Dermis blood vessel endothelial cell (primary cell): ENCODE measurements around the gene PNMA1. TPM values are rescaled to one million over a fixed set of nuclear protein-coding genes. Genes with fewer than 3 reads are reported as not detected.

Experiments used
- DNase-seq: peaks from one replicate; pipeline ENCODE4 v3.0.0; 2010
- total RNA-seq: library from RNA; depleted of rRNA; stranded (reverse); fragments of >200 nt; gene quantifications from 2 replicates; pipeline ENCODE4 v1.2.3, GENCODE V29; 2014

The PNMA1 gene
- 15.7 and 38.0 TPM in 2 replicates for total RNA-seq

DNA sequence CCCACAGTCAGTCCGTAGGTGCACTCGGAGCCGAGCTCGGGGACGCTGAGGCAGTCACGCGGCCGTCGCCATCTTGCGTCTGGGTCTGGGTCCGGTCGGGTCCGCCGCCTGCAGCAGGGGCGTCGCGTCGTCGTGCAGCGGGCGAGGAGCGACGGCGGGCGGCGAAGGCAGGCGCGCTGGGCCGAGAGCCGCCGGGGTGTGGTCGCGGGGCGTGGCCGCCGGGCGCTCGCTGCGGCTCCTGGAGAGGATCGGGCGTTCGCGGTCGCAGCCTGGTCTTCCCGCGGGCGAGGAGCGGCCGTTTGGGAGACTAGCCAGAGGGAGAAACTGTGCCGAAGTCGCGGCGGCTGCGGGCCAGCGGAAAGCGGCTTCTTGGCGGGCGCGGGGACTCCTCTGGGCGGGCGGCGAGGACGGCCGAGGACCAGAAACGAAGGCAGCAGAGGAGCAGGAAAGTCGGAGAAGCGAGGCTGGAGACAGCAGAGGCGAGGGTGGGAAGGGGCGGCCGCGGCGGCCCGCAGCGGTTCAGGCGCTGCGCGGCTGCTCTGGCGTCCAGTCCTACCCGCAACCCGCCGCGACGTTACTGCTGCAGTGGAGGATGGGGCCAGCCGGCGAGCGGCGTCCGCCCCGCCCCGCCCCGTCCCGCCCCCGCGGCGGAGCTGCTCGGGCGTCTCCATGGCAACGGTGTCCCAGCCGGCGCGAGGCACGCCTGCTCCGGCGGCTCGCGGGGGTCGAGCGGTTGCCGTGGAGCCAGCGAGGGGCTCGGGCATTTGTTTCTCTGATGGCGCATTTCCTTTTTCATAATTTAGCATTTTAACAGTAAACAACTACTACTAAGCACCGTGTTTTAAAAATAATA, at the start of gene PNMA1:
PNMA1 (minus strand) TSS at position 582 of the 853 bp plus-strand sequence. CDS start 745 bp downstream, outside the sequence.
- peak; percentile 89 for DNase-seq

- DNase-seq = no peak
Observed at GRCh38 chr14:73763396-73763795, 49.2 kb upstream of the PNMA1 start.

DNA sequence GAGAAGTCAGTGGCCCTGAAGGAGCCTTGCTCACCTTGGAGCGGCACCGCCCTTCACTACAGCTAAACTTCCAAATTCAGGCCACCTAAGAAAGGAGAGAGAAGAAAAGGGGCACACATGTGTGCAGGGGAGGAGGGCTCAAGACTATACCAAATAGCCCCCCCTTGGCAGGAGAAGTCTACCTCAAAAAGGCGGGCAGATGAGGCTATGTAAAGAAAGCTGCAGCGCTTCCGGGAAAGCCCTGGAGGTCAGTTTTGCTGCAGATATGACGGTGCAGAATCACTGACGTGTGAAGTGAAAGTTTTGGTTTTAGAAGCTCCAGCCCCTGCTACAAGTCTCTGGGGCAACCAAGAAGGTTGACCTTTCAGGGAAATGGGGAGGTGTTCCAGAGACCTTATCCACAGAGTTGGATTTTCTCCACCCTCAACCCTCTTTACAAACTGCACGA, 48.2 kb upstream of the PNMA1 start:
- DNase-seq = no peak

GRCh38 chr14:73761618-73762355, 47.6 kb upstream of the PNMA1 start:
- no peak for DNase-seq

DNA sequence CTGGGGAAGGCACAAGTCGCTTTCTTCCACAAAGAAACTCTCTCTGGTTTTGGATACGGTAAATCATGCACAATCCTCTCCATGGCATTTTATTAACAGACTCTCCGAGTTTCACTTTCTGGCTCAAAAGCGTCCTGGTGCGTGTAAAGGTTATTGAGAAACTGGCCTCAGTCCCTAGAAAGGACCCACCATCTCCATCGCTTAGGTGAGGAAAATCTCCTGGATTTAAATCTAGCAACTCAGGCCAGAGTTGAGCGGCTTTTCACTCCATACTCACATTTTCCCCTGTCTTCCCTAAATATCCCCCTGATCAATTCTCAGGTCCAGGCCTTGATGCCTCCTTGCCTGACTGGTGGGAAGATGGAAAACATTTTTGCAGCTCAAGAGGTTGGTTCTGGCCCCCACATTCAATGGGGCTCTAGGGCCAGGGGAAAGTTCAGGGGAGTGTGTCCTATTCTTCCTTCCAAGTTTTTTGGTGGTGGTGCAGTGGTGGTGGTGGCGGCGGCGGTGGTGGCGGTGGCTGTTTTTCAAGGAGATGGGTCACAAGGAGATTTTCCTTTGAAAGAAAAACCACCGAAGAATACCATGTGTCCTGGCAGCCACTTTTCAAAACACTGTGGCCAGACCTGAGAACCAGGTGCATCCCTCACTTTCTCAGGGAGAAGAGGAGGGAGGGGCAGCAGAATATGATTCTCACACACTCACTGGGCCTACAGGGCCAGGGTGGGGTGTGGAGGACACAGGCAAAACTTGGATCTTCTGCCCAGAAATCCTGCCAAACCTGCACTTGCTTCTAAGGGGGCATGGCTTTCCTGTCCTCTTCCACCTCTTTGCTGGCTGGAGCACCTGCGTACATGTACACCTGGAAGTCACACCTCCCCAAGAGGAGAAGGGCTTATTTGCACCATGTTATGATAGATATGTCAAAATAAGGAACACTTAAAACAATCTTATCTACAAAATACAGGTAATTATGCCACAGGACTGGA, 46.7 kb upstream of the PNMA1 start:
- no peak for DNase-seq

DNA sequence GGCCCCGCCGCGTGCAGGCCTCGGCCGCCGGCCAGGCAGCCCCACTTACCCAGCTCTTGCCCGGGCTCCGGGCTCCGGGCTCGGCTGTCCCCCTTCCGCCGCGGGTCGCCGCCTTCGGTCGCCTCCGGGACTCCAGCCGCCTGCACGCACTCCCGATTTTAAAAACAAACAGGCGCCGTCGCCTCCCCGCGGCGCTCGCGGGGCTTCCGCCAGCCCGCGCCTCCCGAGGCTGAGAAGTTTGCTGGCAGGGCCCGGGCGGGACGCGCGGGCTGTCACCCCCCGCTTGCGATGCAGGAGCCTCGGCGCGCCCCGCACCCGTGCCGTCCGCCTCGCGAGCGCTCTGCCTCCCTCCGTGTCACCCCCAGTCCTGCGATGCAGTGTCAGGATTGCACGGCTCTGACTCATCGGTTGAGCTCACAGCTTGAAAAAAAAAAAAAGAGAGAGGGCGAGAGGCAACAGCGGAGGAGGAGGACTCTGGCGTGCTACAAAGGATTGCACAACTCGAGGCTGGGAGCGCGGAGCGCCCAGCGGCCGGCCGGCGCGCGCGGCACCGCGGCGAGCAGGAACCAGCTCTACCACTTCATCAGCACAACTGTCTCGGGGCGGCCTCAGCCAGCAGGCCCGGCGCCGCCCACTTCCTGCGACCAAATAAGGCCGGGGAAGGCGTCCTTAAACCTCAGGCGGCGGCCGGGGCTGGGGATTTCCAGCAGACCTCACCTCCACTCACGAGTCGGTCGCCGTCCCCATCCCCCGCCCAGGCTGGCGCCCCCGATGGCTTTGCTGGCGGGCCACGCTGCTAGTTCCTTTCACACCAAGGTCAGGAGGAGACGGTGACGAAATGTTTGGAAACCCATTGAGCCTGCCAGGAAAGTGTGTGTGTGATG, 45.8 kb upstream of the PNMA1 start:
- peak; percentile 95 for DNase-seq

DNA sequence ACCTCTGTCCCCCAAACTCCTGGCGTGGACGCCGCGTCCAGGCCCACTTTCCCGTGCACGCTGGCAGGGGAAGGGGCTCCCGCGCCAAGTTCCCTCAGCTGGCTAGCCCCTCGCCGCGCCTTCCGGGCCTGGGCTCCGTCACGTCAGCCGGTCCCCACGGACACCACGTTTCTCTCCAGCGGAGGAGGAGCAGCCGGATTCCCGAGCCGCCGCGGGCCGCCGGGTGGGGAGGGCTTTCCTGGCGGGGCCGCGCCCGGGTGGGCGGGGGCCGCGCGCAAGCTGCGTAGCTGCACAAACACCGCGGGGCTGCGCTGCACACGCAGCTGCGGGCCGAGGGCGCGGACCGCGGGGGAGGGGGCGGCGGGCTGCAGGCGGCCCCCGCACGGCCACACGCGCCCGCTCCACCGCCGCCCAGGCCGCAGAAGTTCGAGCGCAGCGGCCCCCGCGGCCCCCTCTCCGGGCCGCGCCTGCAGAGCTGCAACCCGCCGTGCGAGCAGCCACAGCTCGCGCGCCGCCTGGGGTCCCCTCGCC, 45.1 kb upstream of the PNMA1 start:
- peak; percentile 70 for DNase-seq

DNA sequence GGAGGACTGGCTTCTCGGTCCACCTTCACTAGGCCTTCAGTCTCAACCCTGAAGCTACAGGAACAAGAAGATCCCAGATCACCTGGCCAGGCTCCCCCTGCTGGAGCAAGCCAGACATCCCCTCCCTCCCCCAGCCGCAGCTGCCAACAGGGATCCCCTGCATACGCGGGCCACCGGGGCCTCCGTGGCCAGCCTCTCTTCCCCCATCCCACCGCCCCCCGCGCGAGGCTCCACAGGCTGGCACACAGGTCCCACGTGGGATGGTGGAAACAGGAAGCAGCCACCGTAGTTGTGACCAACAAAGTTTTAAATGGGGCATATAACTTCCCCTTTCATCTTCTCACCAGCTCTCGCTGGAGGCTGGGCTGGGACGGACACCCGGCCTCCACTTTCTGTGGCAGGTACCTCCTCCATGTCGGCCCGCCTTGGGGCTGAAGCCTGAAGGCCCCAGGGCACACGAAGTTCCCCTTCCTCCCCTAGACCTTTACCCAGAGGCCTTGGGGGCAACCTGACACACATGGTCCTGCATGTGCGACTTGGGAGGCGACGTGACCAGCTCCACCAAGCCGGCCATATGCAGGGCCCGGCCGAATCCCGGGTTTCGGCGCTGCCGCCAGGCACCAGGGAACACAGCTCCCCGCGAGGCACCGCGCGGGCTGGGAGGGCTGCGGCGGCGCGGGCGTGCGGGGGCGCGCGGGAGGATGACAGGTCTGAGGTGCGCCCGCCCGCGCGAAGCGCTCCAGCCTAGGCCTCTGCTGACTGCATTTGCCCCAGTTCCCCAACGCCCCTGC, 44.4 kb upstream of the PNMA1 start:
- peak; percentile 81 for DNase-seq

GRCh38 chr14:73757876-73758391, 43.8 kb upstream of the PNMA1 start:
- no peak for DNase-seq

DNA sequence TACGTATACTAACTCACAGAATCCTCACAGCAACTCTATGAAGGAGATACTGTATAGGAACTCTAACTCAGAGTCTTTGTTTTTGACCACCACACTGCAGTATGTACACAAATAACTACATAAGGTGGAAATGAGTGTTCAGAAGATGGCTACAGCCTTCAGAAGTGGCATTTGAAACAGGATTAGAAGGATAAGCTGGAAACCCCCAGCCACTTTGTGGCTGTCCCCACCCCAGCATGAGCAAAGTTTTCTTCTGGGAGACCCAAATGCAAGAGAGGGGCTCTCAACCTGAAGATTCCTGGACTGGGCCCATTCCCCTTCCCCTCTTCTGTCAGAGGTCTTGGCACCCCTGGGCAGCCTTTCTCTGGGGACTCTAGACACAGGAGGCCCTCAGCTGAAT, 43.2 kb upstream of the PNMA1 start:
- DNase-seq = no peak

DNA sequence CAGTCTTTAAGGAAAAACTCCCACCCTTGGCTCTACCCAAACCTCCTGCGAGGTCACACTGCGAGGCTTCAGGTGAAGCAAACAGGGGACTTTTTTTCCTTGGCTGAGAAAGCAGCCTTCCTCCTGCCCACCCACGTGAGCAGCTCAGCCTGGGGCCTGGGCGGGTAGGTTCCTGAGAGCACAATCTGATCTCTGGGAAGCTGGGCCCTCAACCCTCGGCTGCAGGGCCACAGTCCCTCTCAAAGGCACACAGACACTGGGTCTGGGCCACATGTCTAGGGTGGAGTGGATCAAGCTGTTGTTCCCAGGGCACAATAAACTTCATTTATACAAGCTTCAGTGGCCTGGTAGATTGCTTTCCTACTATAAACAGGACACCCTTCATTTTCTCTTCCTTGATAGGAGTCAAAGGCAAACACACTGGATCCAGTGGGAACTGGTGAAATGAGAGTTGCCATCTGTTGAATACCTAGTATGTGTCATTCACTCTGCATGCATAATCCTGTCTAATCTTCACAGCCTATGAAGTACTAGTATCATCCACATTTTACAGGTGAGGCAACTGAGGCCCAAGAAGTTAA, 41.3 kb upstream of the PNMA1 start:
- peak; percentile 47 for DNase-seq

DNA sequence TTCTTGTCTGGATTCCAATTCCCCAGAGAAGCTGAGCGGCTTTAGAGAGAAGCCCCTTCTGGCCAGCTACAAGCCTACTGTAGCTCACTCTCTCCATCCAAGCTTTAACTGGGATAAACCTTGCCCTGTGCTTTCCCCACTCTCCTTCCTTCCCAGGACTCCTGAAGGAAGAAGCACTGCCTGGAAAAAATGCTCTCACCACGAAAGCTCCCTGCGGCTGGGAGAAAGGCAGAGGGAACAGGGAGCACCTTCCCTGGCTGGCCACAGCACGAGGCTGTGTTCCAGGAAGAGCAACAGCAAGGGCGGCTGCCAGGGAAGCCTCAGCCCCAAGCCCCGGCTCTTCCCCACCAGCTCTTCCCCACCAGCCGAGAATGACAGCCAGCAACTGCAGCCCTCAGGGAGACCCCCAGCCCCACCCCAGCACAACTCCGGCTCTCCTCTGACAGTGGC, 40.8 kb upstream of the PNMA1 start:
- DNase-seq = peak; percentile 61

DNA sequence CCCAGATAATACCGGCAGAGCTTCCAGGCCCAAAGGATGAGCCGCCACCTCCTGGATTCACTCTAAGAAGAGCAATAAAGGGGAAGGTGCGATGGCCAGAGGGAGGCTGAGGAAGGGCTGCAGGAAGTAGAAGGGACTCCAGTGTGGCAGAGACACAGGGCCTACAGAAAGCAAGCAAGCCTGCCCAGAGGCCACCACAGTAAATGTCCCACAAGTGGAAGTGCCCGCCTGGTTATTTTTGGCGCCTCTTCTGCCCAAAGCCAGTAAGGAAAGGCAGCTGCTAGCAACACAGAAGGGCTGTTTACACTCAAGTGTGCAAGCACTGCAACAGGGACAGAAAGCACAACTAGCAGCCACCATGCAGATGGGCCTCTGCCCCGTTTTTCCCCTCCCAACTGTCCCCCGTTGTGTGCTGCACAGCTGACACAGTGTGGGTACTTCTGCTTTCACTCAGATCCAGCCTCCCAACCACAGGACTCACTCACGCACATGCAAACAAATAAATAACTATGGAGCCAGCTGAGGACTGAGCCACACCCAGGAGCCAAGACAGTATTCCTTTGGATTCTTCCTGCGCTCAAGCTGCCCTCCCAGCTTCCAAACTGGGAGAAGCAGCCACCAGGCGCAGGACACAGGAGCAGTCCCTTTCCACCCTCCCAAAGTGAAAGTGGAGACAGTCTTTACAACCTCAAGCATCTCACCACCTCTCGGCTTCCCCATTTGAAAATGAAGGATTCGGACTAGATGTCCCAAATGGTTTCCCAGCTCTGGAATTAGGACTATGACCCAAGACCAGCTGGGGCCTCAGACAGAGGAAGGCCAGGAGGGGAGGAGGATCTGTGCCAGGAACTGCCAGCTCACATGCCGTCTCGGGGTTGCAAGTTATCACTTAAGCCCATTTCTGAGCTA, 40.0 kb upstream of the PNMA1 start:
- DNase-seq = peak; percentile 57

DNA sequence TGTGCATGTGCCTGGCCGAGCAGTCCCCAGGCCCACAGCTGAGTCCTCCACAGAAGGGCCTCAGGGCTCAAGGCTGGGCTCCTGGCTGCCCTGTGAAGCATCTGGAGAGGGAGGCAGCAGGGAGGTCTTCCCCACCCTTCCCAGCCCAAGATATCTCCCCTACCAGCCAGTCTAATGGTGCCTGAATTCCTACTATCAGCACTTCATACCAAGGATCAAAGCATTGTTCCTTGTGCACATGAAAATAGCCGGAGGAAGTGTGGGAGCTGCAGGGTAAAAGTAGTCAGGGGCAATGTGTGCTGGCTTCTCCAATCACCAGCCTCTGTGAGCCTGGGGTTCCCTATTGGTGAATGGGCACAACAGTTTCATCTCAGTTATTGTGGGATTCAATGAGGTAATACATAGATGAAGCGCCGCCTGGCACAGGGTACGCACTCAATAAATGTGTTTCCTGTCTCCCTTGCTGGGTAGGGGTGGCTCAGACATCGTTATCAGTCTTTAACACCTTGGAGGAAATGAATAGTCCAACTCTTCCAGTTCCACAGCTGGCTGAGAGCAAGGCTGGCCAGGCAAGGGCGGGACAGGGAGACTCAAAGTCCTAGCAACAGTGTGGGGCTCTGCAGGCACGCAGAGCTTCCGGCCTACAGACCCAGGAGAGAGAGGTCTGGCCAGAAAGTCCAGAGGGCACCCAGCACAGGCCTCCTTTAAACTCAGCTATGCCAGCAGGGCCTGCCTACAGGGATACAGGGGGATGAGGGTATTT, 39.1 kb upstream of the PNMA1 start:
- peak; percentile 99 for DNase-seq

DNA sequence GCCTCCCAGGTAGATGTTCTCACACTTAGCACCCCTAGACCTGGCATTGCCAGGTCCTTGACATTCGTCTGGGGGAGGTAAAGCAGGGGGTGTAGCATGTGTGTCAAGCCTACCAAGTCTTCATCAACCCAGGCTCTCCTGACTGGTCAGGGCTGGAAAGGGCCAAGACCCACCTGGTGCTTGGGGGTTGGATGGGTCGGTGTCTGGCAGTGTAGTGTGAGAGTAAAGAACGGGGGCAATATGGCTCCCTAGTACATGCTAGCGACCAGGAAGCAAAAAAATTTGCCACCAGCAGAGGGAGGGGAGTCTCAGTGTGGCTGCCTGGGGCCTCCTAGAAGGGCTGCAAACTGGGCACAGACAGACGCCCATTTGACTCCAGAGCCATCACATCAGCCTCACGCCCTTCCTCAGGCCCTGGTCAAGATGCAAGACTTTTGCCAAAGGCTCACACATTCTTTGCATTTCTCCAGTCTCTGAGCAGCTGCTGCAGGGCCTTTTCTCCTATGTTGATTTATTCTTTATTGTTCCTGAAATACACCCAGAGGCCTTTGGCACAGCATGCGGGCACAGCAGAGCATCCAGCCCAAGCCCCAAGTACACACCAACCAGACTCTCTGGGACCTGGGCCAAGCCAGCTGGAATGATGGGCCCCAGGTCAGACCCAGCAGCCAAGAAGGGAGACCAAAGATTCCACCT, 38.3 kb upstream of the PNMA1 start:
- peak; percentile 69 for DNase-seq

- DNase-seq = no peak
Observed at GRCh38 chr14:73751157-73751691, 37.0 kb upstream of the PNMA1 start.

GRCh38 chr14:73750531-73750901, 36.3 kb upstream of the PNMA1 start:
- no peak for DNase-seq
